HL-60 (cell line): ENCODE results near the gene NDUFS5.

Experiments
- DNase-seq, 2 experiments: peaks; one replicate each; pipeline ENCODE4 v3.0.0-alpha.2; 2010 to 2020; ENCODE audit warnings: low read depth in 1 of 2, low spot score in 1 of 2
- H3K27ac ChIP-seq: fragments of 250-450 bp; sonication (Bioruptor Pico); replicated peaks from 2 replicates; pipeline ENCODE4 v1.5.1; 2020; ENCODE audit warnings: mild to moderate bottlenecking, moderate library complexity
- H3K27me3 ChIP-seq: fragments of 250-450 bp; sonication (Bioruptor Pico); 2 replicates; pipeline ENCODE4 v1.5.1; 2021; ENCODE audit warnings: mild to moderate bottlenecking, moderate library complexity; ENCODE audit not compliant: insufficient read depth, poor library complexity, severe bottlenecking
- H3K4me3 ChIP-seq: replicated peaks from 2 replicates; pipeline ENCODE4 v1.5.1; 2011; ENCODE audit warnings: mild to moderate bottlenecking, control low read depth, low read length; ENCODE audit not compliant: insufficient read depth
- GABPA ChIP-seq: IDR thresholded peaks from 2 replicates; pipeline ENCODE4 v1.6.1; 2012; ENCODE audit warnings: low read depth
- POLR2AphosphoS5 ChIP-seq: IDR thresholded peaks from 2 replicates; pipeline ENCODE4 v1.6.1; 2012; ENCODE audit warnings: low read depth
- REST ChIP-seq: IDR thresholded peaks from 2 replicates; pipeline ENCODE4 v1.6.1; 2012; ENCODE audit warnings: low read depth; ENCODE audit not compliant: insufficient replicate concordance
- SPI1 ChIP-seq: IDR thresholded peaks from 2 replicates; pipeline ENCODE4 v1.6.1; 2012; ENCODE audit warnings: low read depth, mild to moderate bottlenecking, borderline replicate concordance
- TF ChIP-seq, protein P1 (sequence below): IDR thresholded peaks from one replicate; pipeline ENCODE4 v1.5.1; 2011; ENCODE audit warnings: low read length, control low read depth, inconsistent platforms; ENCODE audit not compliant: insufficient read depth

The NDUFS5 gene

DNA sequence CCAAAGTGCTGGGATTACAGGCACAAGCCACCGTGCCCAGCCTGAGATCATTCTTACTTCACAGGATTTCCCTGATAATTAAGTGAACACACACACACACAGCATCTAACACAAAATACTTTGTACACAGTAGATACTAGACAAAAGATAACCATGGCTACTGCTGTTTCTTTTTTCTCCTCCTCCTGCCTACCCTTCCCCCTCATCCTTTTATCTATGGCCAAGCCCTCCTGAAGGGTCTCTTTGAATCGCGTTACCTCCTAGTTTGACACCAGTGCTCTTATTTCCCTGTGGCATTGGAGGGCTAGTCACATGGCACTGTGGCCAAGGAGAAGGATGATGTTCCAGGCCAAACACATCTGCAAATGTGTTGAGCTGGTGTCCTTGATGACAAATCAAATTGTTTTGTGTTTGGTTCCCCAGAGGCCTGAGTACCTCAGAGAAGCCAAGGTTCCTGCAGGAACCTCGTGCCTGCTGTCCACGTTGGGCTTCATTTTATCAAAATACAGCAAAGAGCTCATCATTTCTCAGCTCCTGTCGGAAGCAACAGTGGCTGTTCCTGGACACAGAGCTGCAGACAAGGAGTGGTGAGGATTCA lies 20.6 kb downstream of the NDUFS5 start:
- Histone ChIP-seq H3K4me3 (no peak overlapping the region), H3K27ac (no peak overlapping the region), H3K27me3 (no peaks in the 10 kb centered on the region)
- no peak for DNase-seq
- TF ChIP-seq GABPA, result no peak
- TF ChIP-seq POLR2AphosphoS5, result no peak
- TF ChIP-seq, protein P1, sequence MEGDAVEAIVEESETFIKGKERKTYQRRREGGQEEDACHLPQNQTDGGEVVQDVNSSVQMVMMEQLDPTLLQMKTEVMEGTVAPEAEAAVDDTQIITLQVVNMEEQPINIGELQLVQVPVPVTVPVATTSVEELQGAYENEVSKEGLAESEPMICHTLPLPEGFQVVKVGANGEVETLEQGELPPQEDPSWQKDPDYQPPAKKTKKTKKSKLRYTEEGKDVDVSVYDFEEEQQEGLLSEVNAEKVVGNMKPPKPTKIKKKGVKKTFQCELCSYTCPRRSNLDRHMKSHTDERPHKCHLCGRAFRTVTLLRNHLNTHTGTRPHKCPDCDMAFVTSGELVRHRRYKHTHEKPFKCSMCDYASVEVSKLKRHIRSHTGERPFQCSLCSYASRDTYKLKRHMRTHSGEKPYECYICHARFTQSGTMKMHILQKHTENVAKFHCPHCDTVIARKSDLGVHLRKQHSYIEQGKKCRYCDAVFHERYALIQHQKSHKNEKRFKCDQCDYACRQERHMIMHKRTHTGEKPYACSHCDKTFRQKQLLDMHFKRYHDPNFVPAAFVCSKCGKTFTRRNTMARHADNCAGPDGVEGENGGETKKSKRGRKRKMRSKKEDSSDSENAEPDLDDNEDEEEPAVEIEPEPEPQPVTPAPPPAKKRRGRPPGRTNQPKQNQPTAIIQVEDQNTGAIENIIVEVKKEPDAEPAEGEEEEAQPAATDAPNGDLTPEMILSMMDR, result no peak
- no peak for TF ChIP-seq REST
- no peak for TF ChIP-seq SPI1

- Histone ChIP-seq H3K27ac (no peak overlapping the region), H3K27me3 (no peaks in the 10 kb centered on the region), H3K4me3 (no peak overlapping the region)
- TF ChIP-seq POLR2AphosphoS5 (no peak), GABPA (no peak), SPI1 (no peak), REST (no peak)
- TF ChIP-seq, protein P1, result no peak
- DNase-seq, result no peak
These were observed 21.5 kb downstream of the NDUFS5 start for GRCh38 chr1:39047374-39048229.

DNA sequence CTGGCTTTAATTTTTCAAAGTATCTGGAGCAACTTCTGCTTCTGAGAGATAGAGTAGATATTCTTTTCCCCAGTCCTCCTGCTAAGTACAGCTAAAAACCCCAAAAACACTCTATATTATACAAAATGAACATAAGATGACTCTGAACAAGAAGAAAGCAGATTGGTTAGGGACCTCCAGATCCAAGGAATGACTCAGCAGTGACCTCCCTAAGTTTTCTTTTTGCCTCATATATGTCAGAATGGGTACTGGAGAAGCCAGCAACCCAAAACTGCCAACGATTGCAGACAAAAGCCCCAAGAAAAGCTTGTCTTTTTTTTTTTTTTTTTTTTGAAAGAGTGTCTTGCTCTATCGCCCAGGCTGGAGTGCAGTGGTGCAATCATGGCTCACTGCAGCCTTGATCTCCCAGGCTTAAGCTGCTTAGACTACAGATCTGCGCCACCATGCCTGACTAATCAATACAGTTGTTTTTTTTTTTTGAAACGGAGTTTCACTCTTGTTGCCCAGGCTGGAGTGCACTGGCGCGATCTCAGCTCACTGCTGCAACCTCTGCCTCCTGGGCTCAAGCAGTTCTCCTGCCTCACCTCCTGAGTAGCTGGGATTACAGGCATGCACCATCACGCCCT lies 22.7 kb downstream of the NDUFS5 start:
- H3K27me3 ChIP-seq, result no peaks in the 10 kb centered on the region
- no peak for DNase-seq
- no peak overlapping the region for H3K27ac ChIP-seq
- no peak overlapping the region for H3K4me3 ChIP-seq
- TF ChIP-seq SPI1 (no peak), REST (no peak), POLR2AphosphoS5 (no peak), GABPA (no peak)
- TF ChIP-seq, protein P1, result no peak
